ENCODE results near the gene ZMIZ1.

ZMIZ1 gene

GRCh38 chr10:79299397-79300241, 230.9 kb downstream of the ZMIZ1 start:
- DNase-seq (ENCODE audit: low read depth in 2 of 2), result peak; percentile 80 to 88
- no peak for TF ChIP-seq CTCF (IDR thresholded peaks at IDR 0.05; ENCODE audit: low read depth, low read length)
- H3K4me3 ChIP-seq (replicated peaks in 1 of 2; ENCODE audit: low read depth in 2 of 2, low read length in 2 of 2), result no peak overlapping the region

GRCh38 chr10:79300711-79301110, 231.9 kb downstream of the ZMIZ1 start:
- no peak for TF ChIP-seq CTCF (IDR thresholded peaks at IDR 0.05; ENCODE audit: low read depth, low read length)
- H3K4me3 ChIP-seq (replicated peaks in 1 of 2; ENCODE audit: low read depth in 2 of 2, low read length in 2 of 2), result no peak overlapping the region
- no peak for DNase-seq (ENCODE audit: low read depth in 2 of 2)

DNA sequence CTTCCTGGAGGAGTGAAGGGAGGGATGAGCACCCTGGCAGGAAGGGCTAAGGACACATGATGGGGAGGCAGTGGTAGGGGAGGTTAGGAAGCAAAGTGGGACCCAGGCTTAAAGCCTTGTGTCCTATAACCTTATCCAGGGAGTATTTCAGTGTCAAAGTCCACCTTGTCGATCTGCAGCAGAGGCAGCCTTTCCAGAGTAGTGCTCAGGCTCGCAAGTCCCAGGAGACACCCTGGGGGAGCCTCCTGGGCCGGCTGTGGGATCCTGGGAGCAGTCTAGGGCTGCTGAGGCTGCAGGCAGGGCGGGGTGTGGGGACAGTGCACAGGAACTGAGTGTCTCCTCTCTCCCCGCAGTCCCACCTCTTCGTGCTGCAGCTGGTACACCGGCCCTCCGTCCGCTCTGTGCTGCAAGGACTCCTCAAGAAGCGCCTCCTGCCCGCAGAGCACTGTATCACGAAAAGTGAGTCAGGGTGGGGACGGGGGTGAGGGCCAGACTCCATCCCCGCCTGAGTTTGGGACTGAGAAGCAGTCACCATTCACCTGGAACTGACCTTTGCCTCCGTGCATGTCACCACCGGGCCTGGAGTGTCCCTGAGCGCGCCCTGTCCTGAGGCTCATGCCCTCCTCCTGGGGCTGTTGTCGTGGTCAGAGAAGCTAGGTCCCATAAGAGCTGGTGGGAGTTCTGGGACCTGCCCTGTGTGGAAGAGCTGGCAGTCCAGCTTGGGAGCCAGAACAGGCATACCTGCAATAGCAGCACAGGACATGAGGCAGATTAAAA, 233.2 kb downstream of the ZMIZ1 start:
- DNase-seq (ENCODE audit: low read depth in 2 of 2), result no peak
- no peak for TF ChIP-seq CTCF (IDR thresholded peaks at IDR 0.05; ENCODE audit: low read depth, low read length)
- H3K4me3 ChIP-seq (replicated peaks in 1 of 2; ENCODE audit: low read depth in 2 of 2, low read length in 2 of 2), result no peak overlapping the region

- no peak overlapping the region for H3K4me3 ChIP-seq (replicated peaks in 1 of 2; ENCODE audit: low read depth in 2 of 2, low read length in 2 of 2)
- DNase-seq (ENCODE audit: low read depth in 2 of 2), result no peak
- TF ChIP-seq CTCF (IDR thresholded peaks at IDR 0.05; ENCODE audit: low read depth, low read length), result no peak
Observed at GRCh38 chr10:79303631-79304478, 235.1 kb downstream of the ZMIZ1 start.

DNA sequence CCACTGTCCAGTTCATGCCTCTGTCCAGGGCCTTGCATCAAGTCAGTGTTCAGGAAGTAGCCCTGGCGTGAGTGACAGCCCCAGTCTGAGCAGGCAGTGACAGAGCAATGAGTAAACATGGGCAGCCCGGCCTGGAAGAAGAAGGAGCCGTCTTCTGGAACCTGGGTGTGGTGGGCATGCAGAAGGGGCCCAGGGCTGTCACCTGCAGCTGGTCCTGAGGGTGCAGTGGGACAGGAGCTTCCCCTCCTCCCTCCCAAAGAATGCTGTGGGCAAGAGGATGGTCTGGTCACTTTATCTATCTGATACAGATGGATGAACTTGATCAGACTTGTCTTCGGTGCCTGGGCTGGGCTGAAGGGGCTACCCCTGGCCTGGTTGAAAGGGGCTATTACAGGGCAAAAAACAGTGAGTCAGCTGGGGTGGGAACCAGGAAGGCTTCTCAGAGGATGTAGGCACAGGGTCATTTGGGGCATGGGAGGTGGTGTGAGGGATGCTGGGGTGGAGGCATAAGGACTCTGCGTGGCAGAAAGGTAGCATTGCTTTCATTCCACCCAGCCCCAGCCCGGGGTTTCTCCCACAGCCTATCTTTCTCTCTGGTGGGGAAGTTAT, 235.8 kb downstream of the ZMIZ1 start:
- TF ChIP-seq CTCF (IDR thresholded peaks at IDR 0.05; ENCODE audit: low read depth, low read length), result no peak
- no peak overlapping the region for H3K4me3 ChIP-seq (replicated peaks in 1 of 2; ENCODE audit: low read depth in 2 of 2, low read length in 2 of 2)
- DNase-seq (ENCODE audit: low read depth in 2 of 2), result no peak

GRCh38 chr10:79305515-79305914, 236.7 kb downstream of the ZMIZ1 start:
- no peak for DNase-seq (ENCODE audit: low read depth in 2 of 2)
- no peak overlapping the region for H3K4me3 ChIP-seq (replicated peaks in 1 of 2; ENCODE audit: low read depth in 2 of 2, low read length in 2 of 2)
- TF ChIP-seq CTCF (IDR thresholded peaks at IDR 0.05; ENCODE audit: low read depth, low read length), result no peak

All from cardiac fibroblast (primary cell).